BJ (cell line): Measurements from ENCODE around the gene OLAH. TPM values are rescaled to one million over a fixed set of nuclear protein-coding genes. Genes with fewer than 3 reads are reported as not detected.

Source experiments
- CTCF ChIA-PET: fragments of 350-600 bp; formaldehyde crosslinking; extraction: SDS; loops from one replicate; lab custom pipeline; 2021; ENCODE audit warnings: antibody characterized with exemption, inconsistent platforms; lab: Yijun Ruan, JAX
- POLR2A ChIA-PET: fragments of 300-600 bp; sonication (Branson Sonifier 250); formaldehyde crosslinking; extraction: SDS; loops from one replicate; lab custom pipeline; 2021; ENCODE audit warnings: antibody characterized with exemption; lab: Charles Lee
- DNase-seq: peaks from one replicate; pipeline ENCODE4 v3.0.0-alpha.2; 2011; ENCODE audit warnings: low read depth
- H3K27me3 ChIP-seq: 2 replicates; pipeline ENCODE4 v1.6.0; 2011; ENCODE audit warnings: low read length; ENCODE audit not compliant: control insufficient read depth, insufficient read depth
- H3K36me3 ChIP-seq: 2 replicates; pipeline ENCODE4 v1.5.1; 2011; ENCODE audit warnings: low read length; ENCODE audit not compliant: control insufficient read depth, insufficient read depth
- H3K4me3 ChIP-seq: 2 replicates; pipeline ENCODE4 v1.5.1; 2011; ENCODE audit warnings: low read depth, mild to moderate bottlenecking, control low read depth, low read length
- polyA plus RNA-seq: library from polyadenylated mRNA; depleted of rRNA; stranded (reverse); fragments of >200 nt; gene quantifications from 2 replicates; pipeline ENCODE4 v1.2.3, GENCODE V29; 2011
- TF ChIP-seq, protein P1 (sequence below): IDR thresholded peaks from 2 replicates; pipeline ENCODE4 v1.5.1; 2011; ENCODE audit warnings: low read depth, mild to moderate bottlenecking, control low read depth, inconsistent platforms, low read length, moderate library complexity; ENCODE audit not compliant: insufficient read depth

OLAH gene
- polyA plus RNA-seq, 1 experiment = 0.29 TPM

DNA sequence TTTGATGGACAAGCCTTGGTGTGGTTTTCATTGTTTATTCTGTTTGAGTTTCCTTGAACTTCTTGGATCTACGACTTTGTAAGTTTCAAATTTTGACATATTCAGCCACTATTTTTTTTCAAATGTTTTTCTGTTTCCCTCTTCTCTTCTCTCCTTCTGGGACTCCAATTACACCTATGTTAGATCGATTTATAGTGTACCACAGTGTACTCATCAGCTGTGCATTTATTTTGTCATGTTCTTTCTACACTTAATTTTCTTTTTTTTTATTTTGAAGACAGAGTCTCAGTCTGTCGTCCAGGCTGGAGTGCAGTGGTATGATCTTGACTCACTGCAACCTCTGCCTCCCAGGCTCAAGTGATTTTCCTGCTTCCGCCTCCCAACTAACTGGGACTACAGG lies 16.2 kb downstream of the OLAH start:
- CTCF ChIA-PET = no interaction called here
- TF ChIP-seq, protein P1, sequence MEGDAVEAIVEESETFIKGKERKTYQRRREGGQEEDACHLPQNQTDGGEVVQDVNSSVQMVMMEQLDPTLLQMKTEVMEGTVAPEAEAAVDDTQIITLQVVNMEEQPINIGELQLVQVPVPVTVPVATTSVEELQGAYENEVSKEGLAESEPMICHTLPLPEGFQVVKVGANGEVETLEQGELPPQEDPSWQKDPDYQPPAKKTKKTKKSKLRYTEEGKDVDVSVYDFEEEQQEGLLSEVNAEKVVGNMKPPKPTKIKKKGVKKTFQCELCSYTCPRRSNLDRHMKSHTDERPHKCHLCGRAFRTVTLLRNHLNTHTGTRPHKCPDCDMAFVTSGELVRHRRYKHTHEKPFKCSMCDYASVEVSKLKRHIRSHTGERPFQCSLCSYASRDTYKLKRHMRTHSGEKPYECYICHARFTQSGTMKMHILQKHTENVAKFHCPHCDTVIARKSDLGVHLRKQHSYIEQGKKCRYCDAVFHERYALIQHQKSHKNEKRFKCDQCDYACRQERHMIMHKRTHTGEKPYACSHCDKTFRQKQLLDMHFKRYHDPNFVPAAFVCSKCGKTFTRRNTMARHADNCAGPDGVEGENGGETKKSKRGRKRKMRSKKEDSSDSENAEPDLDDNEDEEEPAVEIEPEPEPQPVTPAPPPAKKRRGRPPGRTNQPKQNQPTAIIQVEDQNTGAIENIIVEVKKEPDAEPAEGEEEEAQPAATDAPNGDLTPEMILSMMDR = no peak
- DNase-seq = no peak
- POLR2A ChIA-PET = no interaction called here
- Histone ChIP-seq H3K27me3 (peaks cover 2% of the 10 kb centered on the region), H3K4me3 (no peak overlapping the region), H3K36me3 (no peaks in the 10 kb centered on the region)

GRCh38 chr10:15060638-15061037 lies 16.9 kb downstream of the OLAH start:
- TF ChIP-seq, protein P1 = no peak
- DNase-seq = no peak
- Histone ChIP-seq H3K36me3 (no peaks in the 10 kb centered on the region), H3K27me3 (peaks cover 2% of the 10 kb centered on the region), H3K4me3 (no peak overlapping the region)
- ChIA-PET POLR2A (no interaction called here), CTCF (interaction anchor here (0.7 kb wide), 1 partner anchor 13 kb away, joined by 3 read pairs; no protein-coding TSS in a partner anchor)

DNA sequence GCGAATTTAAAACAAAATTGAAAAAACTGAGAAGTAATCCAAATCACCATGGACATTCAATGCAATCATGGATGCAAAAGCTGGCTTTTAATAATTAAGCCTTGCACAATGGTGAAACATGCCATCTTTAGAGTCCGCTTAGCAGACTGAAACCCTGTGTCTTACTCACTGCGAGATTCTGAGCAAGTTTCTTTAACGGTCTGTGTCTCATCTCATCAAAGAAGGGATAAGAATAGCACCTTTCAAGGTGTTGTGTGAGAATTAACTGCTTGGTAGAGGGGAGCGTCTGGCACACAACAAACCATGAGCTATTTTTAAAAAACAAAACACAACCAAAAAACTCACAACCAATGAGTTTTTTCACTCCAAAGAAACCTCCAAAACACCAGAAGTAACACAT lies 23.4 kb downstream of the OLAH start:
- TF ChIP-seq, protein P1 = no peak
- no peaks in the 10 kb centered on the region for H3K27me3 ChIP-seq
- no peaks in the 10 kb centered on the region for H3K36me3 ChIP-seq
- no peak for DNase-seq
- ChIA-PET POLR2A (no interaction called here), CTCF (no interaction called here)
- no peak overlapping the region for H3K4me3 ChIP-seq

GRCh38 chr10:15068802-15069201 lies 25.1 kb downstream of the OLAH start:
- Histone ChIP-seq H3K4me3 (no peak overlapping the region), H3K27me3 (no peaks in the 10 kb centered on the region), H3K36me3 (no peaks in the 10 kb centered on the region)
- CTCF ChIA-PET = interaction anchor here (1.0 kb wide), 1 partner anchor 15 kb away, joined by 3 read pairs; no protein-coding TSS in a partner anchor
- POLR2A ChIA-PET = no interaction called here
- DNase-seq = no peak
- TF ChIP-seq, protein P1 = no peak

- Histone ChIP-seq H3K27me3 (no peaks in the 10 kb centered on the region), H3K4me3 (no peak overlapping the region), H3K36me3 (no peaks in the 10 kb centered on the region)
- DNase-seq = no peak
- TF ChIP-seq, protein P1 = no peak
- POLR2A ChIA-PET = no interaction called here
- CTCF ChIA-PET = interaction anchor here (1.0 kb wide), 1 partner anchor 15 kb away, joined by 3 read pairs; no protein-coding TSS in a partner anchor
These were observed 25.5 kb downstream of the OLAH start for GRCh38 chr10:15069230-15069629.
